CD4-positive, alpha-beta T cell (primary cell): ENCODE measurements around the gene CSTF1. TPM values are rescaled to one million over a fixed set of nuclear protein-coding genes. Genes with fewer than 3 reads are reported as not detected.

Experiments used
- ATAC-seq: fragments of 200-7000 bp; cut with Tn5 transposase; one replicate; pipeline ENCODE4 v1.10.0; 2022; ENCODE audit warnings: mild to moderate bottlenecking; ENCODE audit not compliant: poor library complexity
- CTCF ChIA-PET: fragments of 350-600 bp; sonication (Branson Sonifier 250); formaldehyde crosslinking; loops from one replicate; lab custom pipeline; 2021; ENCODE audit warnings: antibody characterized with exemption, inconsistent platforms; lab: Charles Lee
- POLR2A ChIA-PET: fragments of 350-600 bp; sonication (Branson Sonifier 250); formaldehyde crosslinking; loops from one replicate; lab custom pipeline; 2021; ENCODE audit warnings: antibody characterized with exemption, inconsistent platforms; lab: Charles Lee
- DNase-seq, 14 experiments: peaks; one replicate each; pipeline ENCODE4 v3.0.0-alpha.2; 2013 to 2020; ENCODE audit warnings: mixed read lengths in 2 of 14
- H3K27ac ChIP-seq, 2 donors: one replicate each; pipeline versions ENCODE4 v1.5.1 to v1.7.0; 2013; ENCODE audit warnings: low read length in 2 of 2, low read depth in 1 of 2, mild to moderate bottlenecking in 1 of 2
- H3K27me3 ChIP-seq, 2 experiments: 1 replicate in 1 of 2; 2 replicates in 1 of 2; pipeline versions ENCODE4 v1.6.1 to v1.7.0; 2013; ENCODE audit warnings: low read length in 2 of 2, control low read depth in 1 of 2, mild to moderate bottlenecking in 1 of 2, moderate library complexity in 1 of 2; ENCODE audit not compliant: insufficient read depth in 2 of 2, control insufficient read depth in 1 of 2
- H3K36me3 ChIP-seq: one replicate; pipeline ENCODE4 v1.6.1; 2013; ENCODE audit warnings: low read length, control low read depth; ENCODE audit not compliant: insufficient read depth
- H3K4me1 ChIP-seq: one replicate; pipeline ENCODE4 v1.6.1; 2013; ENCODE audit warnings: low read length, control low read depth; ENCODE audit not compliant: insufficient read depth
- H3K4me3 ChIP-seq: one replicate; pipeline ENCODE4 v1.5.1; 2013; ENCODE audit warnings: mild to moderate bottlenecking, low read length, moderate library complexity
- H3K9me3 ChIP-seq, 2 experiments: 1 replicate in 1 of 2; 2 replicates in 1 of 2; pipeline versions ENCODE4 v1.6.1 to v1.7.0; 2013; ENCODE audit warnings: low read length in 2 of 2, mild to moderate bottlenecking in 2 of 2, control low read depth in 1 of 2, moderate library complexity in 1 of 2; ENCODE audit not compliant: control insufficient read depth in 1 of 2, insufficient read depth in 1 of 2
- H3K27ac Mint-ChIP-seq: one replicate; pipeline ENCODE4 v1.8.0; 2020; ENCODE audit warnings: mixed read lengths
- H3K27me3 Mint-ChIP-seq: one replicate; pipeline ENCODE4 v1.8.0; 2021; ENCODE audit warnings: mixed read lengths
- H3K36me3 Mint-ChIP-seq: one replicate; pipeline ENCODE4 v1.8.0; 2021; ENCODE audit warnings: low read depth, mixed read lengths
- H3K4me1 Mint-ChIP-seq: one replicate; pipeline ENCODE4 v1.8.0; 2021; ENCODE audit warnings: low read depth, mixed read lengths
- H3K4me3 Mint-ChIP-seq: one replicate; pipeline ENCODE4 v1.8.0; 2020; ENCODE audit warnings: mild to moderate bottlenecking, mixed read lengths
- H3K9me3 Mint-ChIP-seq: one replicate; pipeline ENCODE4 v1.8.0; 2020; ENCODE audit warnings: mixed read lengths
- intact Hi-C, 2 experiments: fragments of 100-400 bp; cut with DNase I in 1 of 2; cut with micrococcal nuclease in 1 of 2; formaldehyde crosslinking; loops; one replicate each; pipeline versions ENCODE4 v1.15.1 to v1.9.0; 2023 to 2025; cut with DNase I, micrococcal nuclease
- total RNA-seq, 174 experiments: library from RNA in 2 of 174; stranded (reverse) in 2 of 174; gene quantifications; one replicate each; pipeline ENCODE4 v1.2.3 and lab custom pipeline; 2021 to 2026
- TF ChIP-seq, protein P1 (sequence below): fragments of 200-600 bp; IDR thresholded peaks from one replicate; pipeline ENCODE4 v1.8.0; 2022; ENCODE audit warnings: antibody characterized with exemption, mild to moderate bottlenecking

Gene CSTF1
- total RNA-seq, 2 experiments from 2014 or later: 20.7 to 21.8 TPM

DNA sequence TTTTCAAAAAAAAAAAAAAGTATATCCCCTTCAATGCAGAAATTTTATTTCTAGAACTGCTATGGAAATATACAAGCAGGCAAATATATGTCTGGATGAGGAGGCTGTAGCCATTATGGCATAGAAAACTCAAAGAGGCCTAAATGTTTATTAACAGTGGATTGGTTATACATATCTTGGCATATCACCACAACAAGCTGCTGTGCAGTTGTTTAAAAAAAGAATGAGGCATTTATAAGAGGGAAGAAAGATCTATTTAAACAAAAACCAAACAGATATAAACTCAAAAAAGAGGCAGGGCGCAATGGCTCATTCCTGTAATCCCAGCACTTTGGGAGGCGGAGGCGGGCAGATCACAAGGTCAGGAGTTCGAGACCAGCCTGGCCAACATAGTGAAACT is 45.8 kb downstream of the CSTF1 start:
- H3K27me3 ChIP-seq: no peaks in the 10 kb centered on the region
- CTCF ChIA-PET: no interaction called here
- no peak for DNase-seq
- no peaks in the 10 kb centered on the region for H3K9me3 ChIP-seq
- peaks cover 18% of the 10 kb centered on the region for H3K36me3 ChIP-seq
- POLR2A ChIA-PET: interaction anchor here (0.9 kb wide), 1 partner anchor 27 kb away, joined by 4 read pairs; the partner anchor contains the start of gene CASS4
- no peak overlapping the region for H3K4me3 Mint-ChIP-seq
- no peaks in the 10 kb centered on the region for H3K27me3 Mint-ChIP-seq
- TF ChIP-seq, protein P1, sequence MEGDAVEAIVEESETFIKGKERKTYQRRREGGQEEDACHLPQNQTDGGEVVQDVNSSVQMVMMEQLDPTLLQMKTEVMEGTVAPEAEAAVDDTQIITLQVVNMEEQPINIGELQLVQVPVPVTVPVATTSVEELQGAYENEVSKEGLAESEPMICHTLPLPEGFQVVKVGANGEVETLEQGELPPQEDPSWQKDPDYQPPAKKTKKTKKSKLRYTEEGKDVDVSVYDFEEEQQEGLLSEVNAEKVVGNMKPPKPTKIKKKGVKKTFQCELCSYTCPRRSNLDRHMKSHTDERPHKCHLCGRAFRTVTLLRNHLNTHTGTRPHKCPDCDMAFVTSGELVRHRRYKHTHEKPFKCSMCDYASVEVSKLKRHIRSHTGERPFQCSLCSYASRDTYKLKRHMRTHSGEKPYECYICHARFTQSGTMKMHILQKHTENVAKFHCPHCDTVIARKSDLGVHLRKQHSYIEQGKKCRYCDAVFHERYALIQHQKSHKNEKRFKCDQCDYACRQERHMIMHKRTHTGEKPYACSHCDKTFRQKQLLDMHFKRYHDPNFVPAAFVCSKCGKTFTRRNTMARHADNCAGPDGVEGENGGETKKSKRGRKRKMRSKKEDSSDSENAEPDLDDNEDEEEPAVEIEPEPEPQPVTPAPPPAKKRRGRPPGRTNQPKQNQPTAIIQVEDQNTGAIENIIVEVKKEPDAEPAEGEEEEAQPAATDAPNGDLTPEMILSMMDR: no peak
- H3K27ac Mint-ChIP-seq: peak overlapping the region; percentile 64
- H3K9me3 Mint-ChIP-seq: no peaks in the 10 kb centered on the region
- peaks cover 61% of the 10 kb centered on the region for H3K4me1 Mint-ChIP-seq
- H3K36me3 Mint-ChIP-seq: peaks cover 58% of the 10 kb centered on the region
- intact Hi-C loops: no loop called here
- no peak for ATAC-seq
- H3K4me3 ChIP-seq: no peak overlapping the region
- H3K27ac ChIP-seq: no peak overlapping the region
- peaks cover 68% of the 10 kb centered on the region for H3K4me1 ChIP-seq

DNA sequence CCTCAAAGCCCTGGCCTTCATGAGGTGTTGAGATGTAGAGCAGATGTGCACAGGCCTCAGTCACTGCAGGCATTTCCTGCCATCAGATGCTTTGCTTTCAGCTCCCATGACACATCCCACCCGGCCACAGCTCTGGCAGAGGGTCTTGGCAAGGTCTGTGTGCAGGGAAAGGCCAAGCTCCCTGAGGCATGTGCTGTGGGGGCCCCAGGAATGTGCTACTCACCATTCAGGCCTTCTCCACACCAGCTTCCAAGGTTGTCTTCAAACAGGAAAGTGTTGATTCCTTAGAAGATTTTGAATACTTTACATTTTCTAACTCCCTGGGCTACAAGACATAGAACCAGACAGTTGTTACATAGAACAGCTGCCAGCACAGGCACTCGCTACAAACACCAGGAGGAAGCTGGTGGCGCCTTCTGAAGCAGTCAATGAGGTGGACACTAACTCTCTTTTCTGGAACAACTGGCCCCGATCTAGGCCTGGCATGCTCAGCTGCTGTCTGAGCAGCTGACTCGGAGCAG is 47.4 kb downstream of the CSTF1 start:
- peaks cover 50% of the 10 kb centered on the region for H3K4me1 Mint-ChIP-seq
- Histone ChIP-seq H3K9me3 (no peaks in the 10 kb centered on the region), H3K4me3 (no peak overlapping the region), H3K27ac (peak overlapping the region; percentile 9 to 32), H3K36me3 (peaks cover 18% of the 10 kb centered on the region), H3K4me1 (peaks cover 61% of the 10 kb centered on the region), H3K27me3 (no peaks in the 10 kb centered on the region)
- peak in 3 of 14 experiments; percentile 26 to 39 (median 37) for DNase-seq
- intact Hi-C loops: loop anchor here in 1 of 2 experiments (2.0 kb wide), 1 partner anchor 27 kb away; the partner anchor contains the start of gene CASS4
- no peaks in the 10 kb centered on the region for H3K27me3 Mint-ChIP-seq
- peak overlapping the region; percentile 81 for H3K4me3 Mint-ChIP-seq
- POLR2A ChIA-PET: interaction anchor here (0.6 to 2.1 kb wide), 7 partner anchors 11 to 111 kb away, joined by 3 to 7 read pairs (median 5); partner anchors contain the start of gene CASS4
- ATAC-seq: peak; percentile 30
- H3K36me3 Mint-ChIP-seq: peaks cover 61% of the 10 kb centered on the region
- TF ChIP-seq, protein P1: no peak
- no peaks in the 10 kb centered on the region for H3K9me3 Mint-ChIP-seq
- CTCF ChIA-PET: interaction anchor here (0.9 kb wide), 1 partner anchor 28 kb away, joined by 3 read pairs; the partner anchor contains the start of gene CASS4
- peak overlapping the region; percentile 89 for H3K27ac Mint-ChIP-seq

DNA sequence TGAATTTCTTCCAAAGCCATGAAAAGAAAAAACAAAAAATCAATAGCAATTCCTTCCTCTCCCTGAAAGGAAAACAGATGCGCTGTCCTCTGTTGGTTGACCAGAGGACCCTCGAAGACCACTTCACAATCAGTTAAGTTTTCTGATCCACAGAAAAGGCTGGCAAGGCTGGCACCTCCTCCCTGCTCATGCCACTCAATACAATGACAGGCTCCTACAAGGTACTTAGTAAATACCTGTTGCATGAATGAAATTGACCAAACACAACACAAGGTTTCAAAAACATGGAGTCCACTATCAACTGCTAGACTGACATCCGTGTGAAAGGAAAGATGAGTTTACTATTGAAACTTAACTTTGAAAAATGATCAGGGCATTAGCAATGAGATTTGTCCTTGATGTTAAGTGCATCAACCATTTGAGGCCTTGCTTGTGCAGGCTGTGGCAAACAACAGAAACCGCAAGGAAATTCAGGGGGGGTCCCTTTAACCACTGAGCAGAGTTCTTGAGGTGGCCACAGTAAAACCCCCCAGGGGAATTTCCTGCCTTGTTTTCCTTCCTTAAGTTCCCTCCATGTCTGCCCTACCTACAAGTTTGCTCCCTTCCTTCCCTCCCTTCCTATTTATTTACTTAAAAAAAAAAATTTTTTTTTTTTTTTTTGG is 48.0 kb downstream of the CSTF1 start:
- intact Hi-C loops: loop anchor here in 1 of 2 experiments (2.0 kb wide), 1 partner anchor 28 kb away; the partner anchor contains the start of gene CASS4
- peak; percentile 51 for ATAC-seq
- peak overlapping the region in 1 of 2 donors; percentile 32 for H3K27ac ChIP-seq
- peak overlapping the region; percentile 89 for H3K27ac Mint-ChIP-seq
- CTCF ChIA-PET: interaction anchor here (0.9 kb wide), 1 partner anchor 29 kb away, joined by 3 read pairs; the partner anchor contains the start of gene CASS4
- H3K4me3 ChIP-seq: no peak overlapping the region
- H3K9me3 ChIP-seq: no peaks in the 10 kb centered on the region
- H3K4me1 ChIP-seq: peaks cover 61% of the 10 kb centered on the region
- peak in 11 of 14 experiments; percentile 19 to 87 (median 41) for DNase-seq
- H3K36me3 ChIP-seq: peaks cover 21% of the 10 kb centered on the region
- peak overlapping the region; percentile 81 for H3K4me3 Mint-ChIP-seq
- TF ChIP-seq, protein P1: no peak
- POLR2A ChIA-PET: interaction anchor here (1.1 to 2.1 kb wide), 6 partner anchors 11 to 37 kb away, joined by 3 to 7 read pairs (median 6); partner anchors contain the start of gene CASS4
- H3K27me3 Mint-ChIP-seq: no peaks in the 10 kb centered on the region
- H3K9me3 Mint-ChIP-seq: no peaks in the 10 kb centered on the region
- peaks cover 47% of the 10 kb centered on the region for H3K4me1 Mint-ChIP-seq
- no peaks in the 10 kb centered on the region for H3K27me3 ChIP-seq
- H3K36me3 Mint-ChIP-seq: peaks cover 67% of the 10 kb centered on the region
